GM13976 (cell line): ENCODE measurements around the gene PUDP.

Experiments
- DNase-seq: peaks from one replicate; pipeline ENCODE4 v3.0.0; 2012; ENCODE audit warnings: low spot score
- CTCF ChIP-seq: IDR thresholded peaks from 2 replicates; pipeline ENCODE4 v1.5.1; 2012; ENCODE audit warnings: borderline replicate concordance, mild to moderate bottlenecking; ENCODE audit not compliant: insufficient read depth; ENCODE audit errors: extremely low read depth, missing control alignments, control extremely low read depth
- in situ Hi-C: fragments of 300-500 bp; cut with MboI; formaldehyde crosslinking; loops from one replicate; pipeline ENCODE4 v1.12.0; 2022; ENCODE audit warnings: low sequenced_read_pairs, mixed read lengths, inconsistent platforms; ENCODE audit not compliant: unreplicated experiment

PUDP gene

DNA sequence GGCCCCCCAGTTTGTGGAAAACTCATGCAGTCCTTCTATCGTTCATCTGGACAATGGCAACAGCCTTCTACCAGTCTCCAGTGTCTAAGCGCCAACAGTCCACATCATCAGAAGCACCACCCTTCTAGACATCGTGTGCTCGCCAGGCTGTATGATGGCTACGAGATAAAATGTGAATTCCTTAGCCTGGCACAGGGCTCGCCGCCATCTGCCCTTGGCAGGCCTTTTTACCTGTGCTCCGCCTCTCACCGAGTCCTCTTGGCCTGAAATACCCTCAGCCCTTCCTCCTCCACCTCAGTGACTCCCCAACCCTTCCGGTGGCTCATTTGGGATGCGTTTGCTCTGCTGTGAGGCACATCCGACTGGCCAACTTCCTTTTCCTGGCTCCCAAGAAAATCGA, 16.3 kb downstream of the PUDP start:
- in situ Hi-C loops = no loop called here
- no peak for DNase-seq
- no peak for TF ChIP-seq CTCF

DNA sequence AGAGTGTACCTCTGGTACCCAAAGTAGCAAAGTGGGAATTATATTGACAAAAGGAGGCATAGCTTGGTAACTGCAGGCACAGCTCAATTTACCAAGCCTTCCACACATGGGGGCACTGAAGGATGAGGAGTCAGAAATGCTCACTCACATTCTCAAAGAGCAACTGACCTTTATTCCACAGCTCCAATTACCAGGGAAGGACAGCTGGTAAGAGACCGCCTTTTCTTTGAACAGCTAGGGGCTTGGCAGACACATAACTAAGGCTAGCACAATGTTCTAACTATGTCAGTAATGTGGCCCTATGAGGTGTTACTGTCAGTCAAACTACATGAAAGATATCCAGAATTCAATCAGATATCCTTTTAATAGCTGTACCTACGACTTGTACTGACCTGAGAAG, 20.9 kb downstream of the PUDP start:
- in situ Hi-C loops = no loop called here
- no peak for TF ChIP-seq CTCF
- no peak for DNase-seq

- in situ Hi-C loops = no loop called here
- DNase-seq = no peak
- TF ChIP-seq CTCF = no peak
Measured at GRCh38 chrX:7120878-7121219, 27.1 kb downstream of the PUDP start.

- DNase-seq = no peak
- in situ Hi-C loops = no loop called here
- no peak for TF ChIP-seq CTCF
Measured at GRCh38 chrX:7119950-7120877, 27.7 kb downstream of the PUDP start.

DNA sequence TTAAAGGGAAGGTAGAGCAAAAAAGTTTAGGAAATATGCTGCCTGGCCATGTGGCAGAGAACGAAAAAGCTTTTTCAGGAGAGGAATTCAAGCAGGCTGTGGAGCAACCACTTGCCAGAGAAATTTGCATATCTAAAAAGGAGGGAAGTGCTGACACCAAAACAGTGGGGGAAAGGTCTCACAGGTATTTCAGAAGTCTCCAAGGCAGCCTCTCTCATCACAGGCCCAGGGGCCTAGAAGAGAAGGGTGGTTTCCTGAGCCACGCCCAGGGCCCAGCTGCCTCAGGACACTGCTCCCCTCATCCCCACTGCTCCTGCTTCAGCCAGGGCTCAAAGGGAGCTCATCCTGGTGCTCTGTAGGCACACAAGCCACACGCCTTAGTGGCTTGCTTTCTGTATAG, 30.4 kb downstream of the PUDP start:
- in situ Hi-C loops = no loop called here
- DNase-seq = peak; percentile 31
- TF ChIP-seq CTCF = no peak

DNA sequence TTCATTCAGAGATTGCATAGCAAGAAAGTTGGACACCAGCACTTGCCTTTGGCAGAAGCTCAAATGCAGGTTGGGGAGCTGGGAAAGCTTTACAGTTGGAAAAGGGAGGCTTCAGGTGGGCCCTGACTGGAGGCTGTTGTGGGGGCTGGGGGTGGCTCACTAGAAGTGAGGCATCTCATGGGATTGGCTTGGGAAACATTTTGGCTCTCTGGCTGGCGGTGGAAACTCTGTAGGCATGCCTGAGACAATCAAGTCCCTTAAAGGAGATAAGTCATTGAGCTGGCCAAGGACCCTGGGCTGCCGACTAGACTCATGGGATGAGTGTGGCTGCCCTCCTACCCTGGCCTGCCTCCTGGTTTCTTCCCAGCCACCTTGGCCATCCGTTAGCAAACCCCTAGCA, 31.9 kb downstream of the PUDP start:
- in situ Hi-C loops = no loop called here
- no peak for TF ChIP-seq CTCF
- no peak for DNase-seq
